ENCODE results near the gene PABPN1. TPM values are rescaled to one million over a fixed set of nuclear protein-coding genes. Genes with fewer than 3 reads are reported as not detected.

The PABPN1 gene
- total RNA-seq, 1 donor: 44.8 TPM

- no peak for DNase-seq (ENCODE audit: low read depth)
- H3K4me3 ChIP-seq (ENCODE audit: low read depth, low read length): no peak within 1 kb of the TSS
- no peak for TF ChIP-seq CTCF (IDR thresholded peaks at IDR 0.05; ENCODE audit: insufficient read depth, low read length)
Measured at GRCh38 chr14:23372509-23372908, 51.3 kb downstream of the PABPN1 start, which contains the start of gene IL25. Gene IL25, plus strand, starts transcription at chr14:23372809.

- no peak for DNase-seq (ENCODE audit: low read depth)
- H3K4me3 ChIP-seq (ENCODE audit: low read depth, low read length): no peak overlapping the region
- no peak for TF ChIP-seq CTCF (IDR thresholded peaks at IDR 0.05; ENCODE audit: insufficient read depth, low read length)
Measured at GRCh38 chr14:23373041-23373440, 51.8 kb downstream of the PABPN1 start.

Other genes starting within 250 kb of the PABPN1 start
- gene ACIN1, start 226.3 kb upstream of the PABPN1 start, total RNA-seq (ENCODE audit: low replicate concordance): 91.8 and 97.0 TPM in 2 replicates
- gene C14orf119, start 226.0 kb upstream of the PABPN1 start, total RNA-seq (ENCODE audit: low replicate concordance): 13.0 and 60.2 TPM in 2 replicates
- 1.8 TPM in 1 of 2 replicates, not detected in the other for gene CIROP, start 216.5 kb upstream of the PABPN1 start, total RNA-seq (ENCODE audit: low replicate concordance)
- not detected in 2 replicates for gene CEBPE, start 202.2 kb upstream of the PABPN1 start, total RNA-seq (ENCODE audit: low replicate concordance)
- gene SLC7A8, start 137.8 kb upstream of the PABPN1 start, total RNA-seq (ENCODE audit: low replicate concordance): 11.7 and 37.5 TPM in 2 replicates
- not detected in 2 replicates for gene RNF212B, start 83.5 kb upstream of the PABPN1 start, total RNA-seq (ENCODE audit: low replicate concordance)
- gene HOMEZ, start 35.3 kb upstream of the PABPN1 start, total RNA-seq (ENCODE audit: low replicate concordance): 7.0 and 7.5 TPM in 2 replicates
- gene PPP1R3E, start 18.6 kb upstream of the PABPN1 start, total RNA-seq (ENCODE audit: low replicate concordance): 6.6 and 10.9 TPM in 2 replicates
- gene BCL2L2, start 14.6 kb upstream of the PABPN1 start, total RNA-seq (ENCODE audit: low replicate concordance): 18.5 and 19.9 TPM in 2 replicates
- gene SLC22A17, start 31.4 kb downstream of the PABPN1 start, total RNA-seq (ENCODE audit: low replicate concordance): 9.6 and 13.4 TPM in 2 replicates
- 4.6 and 10.8 TPM in 2 replicates for gene EFS, start 43.7 kb downstream of the PABPN1 start, total RNA-seq (ENCODE audit: low replicate concordance)
- not detected in 2 replicates for gene IL25, start 51.4 kb downstream of the PABPN1 start, total RNA-seq (ENCODE audit: low replicate concordance)
- gene CMTM5, start 55.6 kb downstream of the PABPN1 start, total RNA-seq (ENCODE audit: low replicate concordance): 0.49 TPM in 1 of 2 replicates, not detected in the other
- not detected in 2 replicates for gene MYH6, start 86.8 kb downstream of the PABPN1 start, total RNA-seq (ENCODE audit: low replicate concordance)
- gene MYH7, start 114.2 kb downstream of the PABPN1 start, total RNA-seq (ENCODE audit: low replicate concordance): not detected in 2 replicates
- gene NGDN, start 148.2 kb downstream of the PABPN1 start, total RNA-seq (ENCODE audit: low replicate concordance): 31.5 and 73.5 TPM in 2 replicates
- gene ZFHX2, start 230.3 kb downstream of the PABPN1 start, total RNA-seq (ENCODE audit: low replicate concordance): 0.36 and 0.41 TPM in 2 replicates
- gene THTPA, start 234.8 kb downstream of the PABPN1 start, total RNA-seq (ENCODE audit: low replicate concordance): 22.3 and 26.8 TPM in 2 replicates
- gene AP1G2, start 246.3 kb downstream of the PABPN1 start, total RNA-seq (ENCODE audit: low replicate concordance): 4.0 and 4.3 TPM in 2 replicates

Measured in fibroblast of the aortic adventitia (primary cell).